ENCODE results near the gene BRPF3. TPM values are rescaled to one million over a fixed set of nuclear protein-coding genes. Genes with fewer than 3 reads are reported as not detected.

Gene BRPF3
- total RNA-seq, 2 donors from 2014 or later: 33.2 to 72.1 TPM

GRCh38 chr6:36171573-36171972, 25.0 kb upstream of the BRPF3 start:
- intact Hi-C loops (cut with DNase I): no loop called here
- Histone ChIP-seq H3K4me3 (no peak overlapping the region), H3K4me1 (replicated peaks) (no peaks in the 10 kb centered on the region), H3K9me3 (no peaks in the 10 kb centered on the region), H3K27ac (no peak overlapping the region), H3K27me3 (replicated peaks; ENCODE audit: insufficient read depth) (no peaks in the 10 kb centered on the region), H3K36me3 (no peaks in the 10 kb centered on the region)
- no peak for DNase-seq (ENCODE audit: low spot score)
- 79% methylated on average over 2 of the region's 2 CpGs for WGBS
- TF ChIP-seq POLR2A (IDR thresholded peaks at IDR 0.05) (no peak), CTCF (IDR thresholded peaks at IDR 0.05) (no peak), POLR2AphosphoS5 (IDR thresholded peaks at IDR 0.05) (no peak)

GRCh38 chr6:36177166-36177565, 19.4 kb upstream of the BRPF3 start:
- no peaks in the 10 kb centered on the region for H3K4me1 ChIP-seq (replicated peaks)
- H3K27me3 ChIP-seq (replicated peaks; ENCODE audit: insufficient read depth): no peaks in the 10 kb centered on the region
- DNase-seq (ENCODE audit: low spot score): no peak
- H3K4me3 ChIP-seq: no peak overlapping the region
- no peaks in the 10 kb centered on the region for H3K36me3 ChIP-seq
- TF ChIP-seq POLR2A (IDR thresholded peaks at IDR 0.05) (no peak), POLR2AphosphoS5 (IDR thresholded peaks at IDR 0.05) (no peak), CTCF (IDR thresholded peaks at IDR 0.05) (no peak)
- intact Hi-C loops (cut with DNase I): no loop called here
- no peaks in the 10 kb centered on the region for H3K9me3 ChIP-seq
- H3K27ac ChIP-seq: no peak overlapping the region

GRCh38 chr6:36178544-36178943, 18.0 kb upstream of the BRPF3 start:
- Histone ChIP-seq H3K4me1 (replicated peaks) (no peaks in the 10 kb centered on the region), H3K4me3 (no peak overlapping the region), H3K9me3 (no peaks in the 10 kb centered on the region), H3K27ac (no peak overlapping the region), H3K27me3 (replicated peaks; ENCODE audit: insufficient read depth) (no peaks in the 10 kb centered on the region), H3K36me3 (no peaks in the 10 kb centered on the region)
- intact Hi-C loops (cut with DNase I): no loop called here
- no peak for TF ChIP-seq POLR2A (IDR thresholded peaks at IDR 0.05)
- no peak for TF ChIP-seq POLR2AphosphoS5 (IDR thresholded peaks at IDR 0.05)
- no peak for TF ChIP-seq CTCF (IDR thresholded peaks at IDR 0.05)
- DNase-seq (ENCODE audit: low spot score): no peak

GRCh38 chr6:36180126-36180525, 16.4 kb upstream of the BRPF3 start:
- no peak for TF ChIP-seq CTCF (IDR thresholded peaks at IDR 0.05)
- TF ChIP-seq POLR2A (IDR thresholded peaks at IDR 0.05): no peak
- TF ChIP-seq POLR2AphosphoS5 (IDR thresholded peaks at IDR 0.05): no peak
- H3K4me3 ChIP-seq: no peak overlapping the region
- WGBS: 97% methylated on average over 1 of the region's 1 CpG
- no peak for DNase-seq (ENCODE audit: low spot score)
- intact Hi-C loops (cut with DNase I): no loop called here
- H3K9me3 ChIP-seq: no peaks in the 10 kb centered on the region
- no peaks in the 10 kb centered on the region for H3K27me3 ChIP-seq (replicated peaks; ENCODE audit: insufficient read depth)
- H3K36me3 ChIP-seq: no peaks in the 10 kb centered on the region
- H3K27ac ChIP-seq: no peak overlapping the region
- H3K4me1 ChIP-seq (replicated peaks): no peaks in the 10 kb centered on the region

GRCh38 chr6:36184311-36184710, 12.2 kb upstream of the BRPF3 start:
- no peak for DNase-seq (ENCODE audit: low spot score)
- TF ChIP-seq POLR2A (IDR thresholded peaks at IDR 0.05) (no peak), CTCF (IDR thresholded peaks at IDR 0.05) (no peak), POLR2AphosphoS5 (IDR thresholded peaks at IDR 0.05) (no peak)
- Histone ChIP-seq H3K4me3 (no peak overlapping the region), H3K27ac (no peak overlapping the region), H3K36me3 (no peaks in the 10 kb centered on the region), H3K9me3 (no peaks in the 10 kb centered on the region), H3K4me1 (replicated peaks) (no peaks in the 10 kb centered on the region), H3K27me3 (replicated peaks; ENCODE audit: insufficient read depth) (no peaks in the 10 kb centered on the region)
- intact Hi-C loops (cut with DNase I): no loop called here
